Measurements from ENCODE around the gene DOK3.

Gene DOK3

GRCh38 chr5:177511796-177512675 is 2.4 kb upstream of the DOK3 start:
- no peak for DNase-seq

- DNase-seq, result no peak
These were observed 1.6 kb upstream of the DOK3 start for GRCh38 chr5:177511181-177511580.

- DNase-seq, result no peak
These were observed 984 bp upstream of the DOK3 start for GRCh38 chr5:177510567-177511053.

GRCh38 chr5:177509991-177510566 is 453 bp upstream of the DOK3 start:
- no peak for DNase-seq

- DNase-seq, result no peak
These were observed 789 bp downstream of the DOK3 start for GRCh38 chr5:177508837-177509236.

GRCh38 chr5:177508221-177508611 is 1.4 kb downstream of the DOK3 start:
- DNase-seq, result no peak

GRCh38 chr5:177507596-177508220 is 1.9 kb downstream of the DOK3 start:
- DNase-seq, result no peak

- no peak for DNase-seq
These were observed 2.5 kb downstream of the DOK3 start for GRCh38 chr5:177507165-177507564.

- no peak for DNase-seq
These were observed 4.6 kb downstream of the DOK3 start for GRCh38 chr5:177505075-177505474.

GRCh38 chr5:177504086-177505056 is 5.3 kb downstream of the DOK3 start:
- DNase-seq, result no peak

- no peak for DNase-seq
These were observed 6.1 kb downstream of the DOK3 start for GRCh38 chr5:177503351-177504085.

- DNase-seq, result no peak
These were observed 6.7 kb downstream of the DOK3 start for GRCh38 chr5:177502886-177503285.

- DNase-seq, result no peak
These were observed 7.5 kb downstream of the DOK3 start for GRCh38 chr5:177501874-177502678.

GRCh38 chr5:177500685-177501522 is 8.7 kb downstream of the DOK3 start:
- DNase-seq, result peak; percentile 42

GRCh38 chr5:177499842-177500241 is 9.8 kb downstream of the DOK3 start:
- DNase-seq, result no peak

- DNase-seq, result no peak
These were observed 11.4 kb downstream of the DOK3 start for GRCh38 chr5:177498013-177498787.

- peak; percentile 88 for DNase-seq
These were observed 12.2 kb downstream of the DOK3 start, which contains the start of gene PDLIM7 for GRCh38 chr5:177497292-177498012. Gene PDLIM7, minus strand, starts transcription at chr5:177497604. Its CDS starts 1,092 bp downstream, at chr5:177496512.

- peak; percentile 18 for DNase-seq
These were observed 12.8 kb downstream of the DOK3 start for GRCh38 chr5:177496727-177497291.

Data from SHP77 treated with DMSO at 0.1 percent for 48 hours (cell line).